SK-N-SH treated with all-trans-retinoic acid at 6 μM for 48 hours (cell line): ENCODE data around the gene KRT10.
"Not testable (repeated sequence)": the region's sequence is repeated elsewhere in the genome, so short reads cannot be mapped to it uniquely, and the experiment has no call there.

Source experiments
- ATAC-seq: fragments of 200-7000 bp; cut with Tn5 transposase; 3 replicates; pipeline ENCODE4 v1.9.1; 2020; ENCODE audit warnings: mild to moderate bottlenecking, moderate library complexity
- ARNTL ChIP-seq: fragments of 450-650 bp; formaldehyde crosslinking; IDR thresholded peaks from 2 replicates; pipeline ENCODE4 v1.5.0; 2020; ENCODE audit warnings: low read depth, mild to moderate bottlenecking, moderate library complexity, borderline replicate concordance
- BACH2 ChIP-seq: fragments of 250-450 bp; sonication (Bioruptor Pico); IDR thresholded peaks from 2 replicates; pipeline ENCODE4 v1.9.0; 2021; ENCODE audit warnings: mild to moderate bottlenecking, borderline replicate concordance
- CSDC2 ChIP-seq: fragments of 250-450 bp; sonication (Bioruptor Pico); IDR thresholded peaks from 2 replicates; pipeline ENCODE4 v1.5.0; 2020; ENCODE audit warnings: mild to moderate bottlenecking, moderate library complexity
- CSRNP3 ChIP-seq: fragments of 250-450 bp; sonication (Bioruptor Pico); IDR thresholded peaks from 2 replicates; pipeline ENCODE4 v1.5.1; 2021; ENCODE audit warnings: mild to moderate bottlenecking, moderate library complexity
- ESRRG ChIP-seq: fragments of 250-450 bp; sonication (Bioruptor Pico); IDR thresholded peaks from 2 replicates; pipeline ENCODE4 v1.6.1; 2021; ENCODE audit warnings: mild to moderate bottlenecking
- GLIS3 ChIP-seq: fragments of 250-450 bp; sonication (Bioruptor Pico); IDR thresholded peaks from 2 replicates; pipeline ENCODE4 v1.5.0; 2020; ENCODE audit warnings: mild to moderate bottlenecking, moderate library complexity
- OSR1 ChIP-seq: fragments of 250-450 bp; sonication (Bioruptor Pico); IDR thresholded peaks from 2 replicates; pipeline ENCODE4 v1.8.0; 2022; ENCODE audit warnings: moderate library complexity, mild to moderate bottlenecking, inconsistent platforms
- POU6F1 ChIP-seq: fragments of 250-450 bp; sonication (Bioruptor Pico); IDR thresholded peaks from 2 replicates; pipeline ENCODE4 v1.8.0; 2021; ENCODE audit warnings: low read depth, mild to moderate bottlenecking, moderate library complexity, borderline replicate concordance
- PPARA ChIP-seq: fragments of 250-450 bp; sonication (Bioruptor Pico); IDR thresholded peaks from 2 replicates; pipeline ENCODE4 v1.5.0; 2020; ENCODE audit warnings: mild to moderate bottlenecking, borderline replicate concordance
- RARB ChIP-seq: fragments of 250-450 bp; sonication (Bioruptor Pico); IDR thresholded peaks from 2 replicates; pipeline ENCODE4 v1.8.0; 2021; ENCODE audit warnings: mild to moderate bottlenecking, moderate library complexity
- SNAI2 ChIP-seq: fragments of 250-450 bp; sonication (Bioruptor Pico); IDR thresholded peaks from 2 replicates; pipeline ENCODE4 v1.5.0; 2020; ENCODE audit warnings: mild to moderate bottlenecking, moderate library complexity
- TCF4 ChIP-seq: fragments of 250-450 bp; sonication (Bioruptor Pico); IDR thresholded peaks from 2 replicates; pipeline ENCODE4 v1.8.0; 2021; ENCODE audit warnings: mild to moderate bottlenecking, moderate library complexity, borderline replicate concordance
- TOX ChIP-seq: fragments of 250-450 bp; sonication (Bioruptor Pico); IDR thresholded peaks from 2 replicates; pipeline ENCODE4 v1.8.0; 2021; ENCODE audit warnings: mild to moderate bottlenecking, moderate library complexity, borderline replicate concordance
- ZC3H10 ChIP-seq: fragments of 250-450 bp; sonication (Bioruptor Pico); IDR thresholded peaks from 2 replicates; pipeline ENCODE4 v1.5.1; 2021; ENCODE audit warnings: mild to moderate bottlenecking, moderate library complexity
- ZFP30 ChIP-seq: fragments of 450-650 bp; formaldehyde crosslinking; IDR thresholded peaks from 2 replicates; pipeline ENCODE4 v1.5.0; 2022; ENCODE audit warnings: mild to moderate bottlenecking, moderate library complexity
- ZNF565 ChIP-seq: fragments of 450-650 bp; formaldehyde crosslinking; conservative IDR thresholded peaks from 2 replicates; pipeline ENCODE4 v1.5.0; 2020; ENCODE audit warnings: low read depth, mild to moderate bottlenecking, moderate library complexity
- ZNF8 ChIP-seq: fragments of 450-650 bp; formaldehyde crosslinking; IDR thresholded peaks from 2 replicates; pipeline ENCODE4 v1.5.0; 2020; ENCODE audit warnings: mild to moderate bottlenecking, moderate library complexity
- TF ChIP-seq, protein P1 (sequence below): fragments of 250-450 bp; sonication (Bioruptor Pico); IDR thresholded peaks from 2 replicates; pipeline ENCODE4 v1.8.0; 2020; ENCODE audit warnings: mild to moderate bottlenecking, moderate library complexity, borderline replicate concordance
- TF ChIP-seq, protein P2 (sequence below): fragments of 250-450 bp; sonication (Bioruptor Pico); IDR thresholded peaks from 2 replicates; pipeline ENCODE4 v1.5.1; 2020; ENCODE audit warnings: low read depth, mild to moderate bottlenecking, moderate library complexity

The KRT10 gene

DNA sequence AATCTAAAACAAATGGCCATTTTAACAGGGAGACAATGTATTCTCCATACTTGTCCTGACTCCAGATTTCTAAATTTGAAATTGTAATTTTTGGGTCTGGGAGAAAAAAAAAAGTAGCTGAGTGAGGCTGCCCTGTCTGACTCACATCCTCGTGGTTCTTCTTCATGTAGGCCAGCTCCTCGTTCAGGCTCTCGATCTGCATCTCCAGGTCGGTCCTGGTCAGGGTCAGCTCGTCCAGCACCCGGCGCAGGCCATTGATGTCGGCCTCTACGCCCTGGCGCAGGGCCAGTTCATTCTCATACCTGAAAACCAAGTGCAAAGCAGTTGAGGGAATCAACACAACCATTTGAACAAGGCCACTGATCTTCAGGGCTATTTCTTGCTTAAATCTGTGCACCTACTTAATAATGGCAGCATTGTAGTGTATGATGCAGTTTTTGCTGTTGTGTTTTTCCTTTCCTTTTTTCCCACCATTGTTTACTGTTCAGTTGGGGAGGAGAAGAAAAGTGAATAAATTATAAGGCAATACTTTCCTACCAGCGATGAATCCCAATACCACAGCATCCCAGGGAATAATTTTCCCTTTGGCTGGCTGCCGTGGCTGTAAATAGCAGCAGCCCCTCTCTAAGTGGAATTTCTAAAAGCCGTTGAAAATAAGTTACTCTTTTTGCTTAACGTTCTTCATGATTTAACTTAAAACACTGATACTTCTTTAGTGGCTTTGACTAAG lies 42.4 kb upstream of the KRT10 start:
- ATAC-seq, result no peak
- no peak for TF ChIP-seq POU6F1 (CRISPR knock-in tag)
- TF ChIP-seq ARNTL (CRISPR knock-in tag), result no peak
- no peak for TF ChIP-seq GLIS3
- TF ChIP-seq, all 23 proteins: peak for 0

DNA sequence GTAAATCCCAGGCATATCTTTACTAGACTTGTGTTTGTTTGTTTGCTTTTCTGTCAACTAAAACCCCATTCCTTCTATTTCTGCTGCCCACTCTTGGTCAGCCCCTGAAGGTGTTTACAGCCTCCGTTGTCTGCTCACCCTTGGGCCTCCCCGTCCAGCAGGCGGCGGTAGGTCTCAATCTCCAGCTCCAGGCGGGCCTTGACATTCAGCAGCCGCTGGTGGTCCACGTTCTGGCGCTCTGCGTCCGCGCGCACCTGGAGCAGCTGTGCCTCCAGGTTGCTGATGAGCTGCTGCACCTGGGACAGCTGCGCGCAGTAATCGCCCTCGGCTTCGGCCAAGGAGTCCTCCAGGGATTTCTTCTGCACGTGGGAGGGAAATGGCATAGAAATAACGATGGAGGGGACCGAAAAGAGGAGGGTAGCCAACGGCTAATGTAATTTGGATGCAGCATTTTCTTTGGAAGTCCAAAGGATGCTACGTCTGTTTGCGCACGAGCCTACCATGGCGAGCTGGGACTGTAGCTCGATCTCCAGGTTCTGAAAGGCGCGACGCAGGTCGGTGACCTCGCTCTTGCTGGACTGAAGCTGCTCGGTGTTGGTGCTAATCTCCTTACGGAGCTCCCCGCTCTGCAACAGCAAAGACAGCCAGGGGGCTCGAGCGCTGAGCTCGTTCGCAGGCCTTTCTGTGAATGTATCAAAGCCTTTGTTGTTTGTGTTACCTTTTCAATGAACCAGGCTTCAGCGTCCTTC lies 40.7 kb upstream of the KRT10 start:
- no peak for TF ChIP-seq GLIS3
- no peak for TF ChIP-seq ZNF565
- TF ChIP-seq ZFP30 (CRISPR knock-in tag), result no peak
- TF ChIP-seq TOX (CRISPR knock-in tag), result no peak
- no peak for TF ChIP-seq POU6F1 (CRISPR knock-in tag)
- no peak for TF ChIP-seq PPARA (CRISPR knock-in tag)
- TF ChIP-seq TCF4 (CRISPR knock-in tag), result no peak
- no peak for TF ChIP-seq ZC3H10 (CRISPR knock-in tag)
- TF ChIP-seq BACH2, result no peak
- TF ChIP-seq ZNF8 (CRISPR knock-in tag), result no peak
- no peak for TF ChIP-seq OSR1 (CRISPR knock-in tag)
- no peak for TF ChIP-seq CSRNP3 (CRISPR knock-in tag)
- TF ChIP-seq, protein P1, sequence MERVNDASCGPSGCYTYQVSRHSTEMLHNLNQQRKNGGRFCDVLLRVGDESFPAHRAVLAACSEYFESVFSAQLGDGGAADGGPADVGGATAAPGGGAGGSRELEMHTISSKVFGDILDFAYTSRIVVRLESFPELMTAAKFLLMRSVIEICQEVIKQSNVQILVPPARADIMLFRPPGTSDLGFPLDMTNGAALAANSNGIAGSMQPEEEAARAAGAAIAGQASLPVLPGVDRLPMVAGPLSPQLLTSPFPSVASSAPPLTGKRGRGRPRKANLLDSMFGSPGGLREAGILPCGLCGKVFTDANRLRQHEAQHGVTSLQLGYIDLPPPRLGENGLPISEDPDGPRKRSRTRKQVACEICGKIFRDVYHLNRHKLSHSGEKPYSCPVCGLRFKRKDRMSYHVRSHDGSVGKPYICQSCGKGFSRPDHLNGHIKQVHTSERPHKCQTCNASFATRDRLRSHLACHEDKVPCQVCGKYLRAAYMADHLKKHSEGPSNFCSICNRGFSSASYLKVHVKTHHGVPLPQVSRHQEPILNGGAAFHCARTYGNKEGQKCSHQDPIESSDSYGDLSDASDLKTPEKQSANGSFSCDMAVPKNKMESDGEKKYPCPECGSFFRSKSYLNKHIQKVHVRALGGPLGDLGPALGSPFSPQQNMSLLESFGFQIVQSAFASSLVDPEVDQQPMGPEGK (CRISPR knock-in tag), result no peak
- TF ChIP-seq, protein P2, sequence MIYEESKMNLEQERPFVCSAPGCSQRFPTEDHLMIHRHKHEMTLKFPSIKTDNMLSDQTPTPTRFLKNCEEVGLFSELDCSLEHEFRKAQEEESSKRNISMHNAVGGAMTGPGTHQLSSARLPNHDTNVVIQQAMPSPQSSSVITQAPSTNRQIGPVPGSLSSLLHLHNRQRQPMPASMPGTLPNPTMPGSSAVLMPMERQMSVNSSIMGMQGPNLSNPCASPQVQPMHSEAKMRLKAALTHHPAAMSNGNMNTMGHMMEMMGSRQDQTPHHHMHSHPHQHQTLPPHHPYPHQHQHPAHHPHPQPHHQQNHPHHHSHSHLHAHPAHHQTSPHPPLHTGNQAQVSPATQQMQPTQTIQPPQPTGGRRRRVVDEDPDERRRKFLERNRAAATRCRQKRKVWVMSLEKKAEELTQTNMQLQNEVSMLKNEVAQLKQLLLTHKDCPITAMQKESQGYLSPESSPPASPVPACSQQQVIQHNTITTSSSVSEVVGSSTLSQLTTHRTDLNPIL (CRISPR knock-in tag), result no peak
- no peak for ATAC-seq

DNA sequence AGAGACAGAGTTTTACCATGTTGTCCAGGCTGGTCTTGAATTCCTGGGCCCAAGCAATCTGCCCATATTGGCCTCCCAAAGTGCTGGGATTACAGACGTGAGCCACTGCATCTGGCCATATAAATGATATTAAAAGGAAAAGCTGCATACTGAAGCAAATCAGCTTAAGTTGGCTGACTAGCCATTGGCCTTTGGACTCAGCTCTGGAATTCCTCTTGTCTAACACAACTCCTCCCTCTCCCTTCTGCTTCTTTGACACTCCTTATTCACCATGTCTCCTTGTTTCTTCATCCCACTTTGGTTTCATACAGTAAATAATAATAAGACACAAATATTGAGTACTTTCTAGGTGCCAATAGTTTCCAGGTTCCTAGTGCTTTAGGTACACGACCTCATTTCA lies 37.1 kb upstream of the KRT10 start:
- TF ChIP-seq, protein P1 (CRISPR knock-in tag), result no peak
- no peak for TF ChIP-seq SNAI2 (CRISPR knock-in tag)
- TF ChIP-seq, protein P2 (CRISPR knock-in tag), result no peak
- no peak for TF ChIP-seq OSR1 (CRISPR knock-in tag)
- no peak for TF ChIP-seq CSDC2
- TF ChIP-seq ZFP30 (CRISPR knock-in tag), result no peak
- TF ChIP-seq BACH2, result no peak
- TF ChIP-seq RARB (CRISPR knock-in tag), result no peak
- no peak for TF ChIP-seq ZC3H10 (CRISPR knock-in tag)
- TF ChIP-seq ESRRG (CRISPR knock-in tag), result no peak
- no peak for TF ChIP-seq ZNF8 (CRISPR knock-in tag)
- no peak for TF ChIP-seq ZNF565

DNA sequence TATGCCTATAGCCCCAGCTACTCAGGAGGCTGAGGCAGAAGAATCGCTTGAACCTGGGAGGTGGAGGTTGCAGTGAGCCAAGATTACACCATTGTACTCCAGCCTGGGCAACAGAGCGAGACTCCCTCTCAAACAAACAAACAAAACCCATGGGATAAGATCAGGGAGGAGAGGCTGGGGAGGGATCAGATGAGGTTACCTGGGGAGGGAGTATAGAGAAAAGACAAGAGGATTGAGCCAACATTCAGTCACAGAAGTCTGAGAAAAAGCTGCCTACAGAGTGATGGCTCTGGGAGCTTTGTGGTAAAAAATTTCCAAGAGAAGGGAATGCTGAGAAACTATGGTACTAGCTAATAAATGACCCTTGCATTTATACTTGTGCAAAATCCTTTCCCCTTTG lies 36.3 kb upstream of the KRT10 start:
- not testable (repeated sequence) for ATAC-seq

More for the DNA sequence above, 37.1 kb upstream of the KRT10 start:
- no peak for ATAC-seq
